KBM-7 (cell line): ENCODE results near the gene PROX2.

Experiments
- DNase-seq: peaks from one replicate; pipeline ENCODE4 v3.0.0-alpha.2; 2015
- in situ Hi-C: fragments of 300-500 bp; cut with MboI; formaldehyde crosslinking; loops from 2 replicates; pipeline ENCODE4 v1.14.3; 2020; ENCODE audit warnings: low sequenced_read_pairs, low pct_unique_long_range_greater_than_20kb, mixed read lengths

Gene PROX2

GRCh38 chr14:74858022-74858421, 17.9 kb downstream of the PROX2 start:
- no peak for DNase-seq
- in situ Hi-C loops, result no loop called here

GRCh38 chr14:74856366-74856765, 19.6 kb downstream of the PROX2 start:
- DNase-seq, result no peak
- in situ Hi-C loops, result no loop called here

- in situ Hi-C loops, result no loop called here
- DNase-seq, result peak; percentile 18
Observed at GRCh38 chr14:74855945-74856344, 20.0 kb downstream of the PROX2 start.

- in situ Hi-C loops, result no loop called here
- no peak for DNase-seq
Observed at GRCh38 chr14:74855021-74855420, 20.9 kb downstream of the PROX2 start.

GRCh38 chr14:74853581-74853980, 22.4 kb downstream of the PROX2 start:
- DNase-seq, result no peak

GRCh38 chr14:74852922-74853530, 22.9 kb downstream of the PROX2 start:
- in situ Hi-C loops, result no loop called here
- no peak for DNase-seq

More at GRCh38 chr14:74853581-74853980, 22.4 kb downstream of the PROX2 start:
- in situ Hi-C loops, result no loop called here

GRCh38 chr14:74848768-74849167, 27.2 kb downstream of the PROX2 start:
- no peak for DNase-seq
- in situ Hi-C loops, result no loop called here

GRCh38 chr14:74846968-74847665, 28.8 kb downstream of the PROX2 start:
- no peak for DNase-seq
- in situ Hi-C loops, result no loop called here

GRCh38 chr14:74846168-74846567, 29.8 kb downstream of the PROX2 start:
- no peak for DNase-seq
- in situ Hi-C loops, result no loop called here

GRCh38 chr14:74843653-74844052, 32.3 kb downstream of the PROX2 start:
- no peak for DNase-seq
- in situ Hi-C loops, result no loop called here

- in situ Hi-C loops, result no loop called here
- peak; percentile 38 for DNase-seq
Observed at GRCh38 chr14:74841230-74842207, 34.4 kb downstream of the PROX2 start.

- in situ Hi-C loops, result no loop called here
- DNase-seq, result no peak
Observed at GRCh38 chr14:74840603-74841030, 35.3 kb downstream of the PROX2 start.

GRCh38 chr14:74838166-74838565, 37.8 kb downstream of the PROX2 start:
- in situ Hi-C loops, result no loop called here
- no peak for DNase-seq

- in situ Hi-C loops, result no loop called here
- no peak for DNase-seq
Observed at GRCh38 chr14:74836251-74836960, 39.5 kb downstream of the PROX2 start.

- no peak for DNase-seq
- in situ Hi-C loops, result no loop called here
Observed at GRCh38 chr14:74835645-74836250, 40.2 kb downstream of the PROX2 start.

- no peak for DNase-seq
Observed at GRCh38 chr14:74834692-74835392, 41.1 kb downstream of the PROX2 start.

GRCh38 chr14:74832849-74833248, 43.1 kb downstream of the PROX2 start:
- in situ Hi-C loops, result no loop called here
- no peak for DNase-seq

More at GRCh38 chr14:74834692-74835392, 41.1 kb downstream of the PROX2 start:
- in situ Hi-C loops, result no loop called here

- in situ Hi-C loops, result no loop called here
- no peak for DNase-seq
Observed at GRCh38 chr14:74829251-74829650, 46.7 kb downstream of the PROX2 start.
